Mucosa of descending colon (tissue), 3 donors: ENCODE measurements around the gene BTG4. TPM values are rescaled to one million over a fixed set of nuclear protein-coding genes. Genes with fewer than 3 reads are reported as not detected.

Source experiments
- ATAC-seq: fragments of 200-7000 bp; cut with Tn5 transposase; one replicate; pipeline ENCODE4 v1.9.1; 2020; ENCODE audit warnings: mild to moderate bottlenecking, moderate library complexity
- DNase-seq, 3 donors: peaks; one replicate each; pipeline ENCODE4 v3.0.0-alpha.2; 2020
- H3K36me3 ChIP-seq: fragments of 200-600 bp; one replicate; pipeline ENCODE4 v1.8.0; 2021; ENCODE audit warnings: low read depth, mild to moderate bottlenecking
- H3K4me1 ChIP-seq: fragments of 200-600 bp; one replicate; pipeline ENCODE4 v1.8.0; 2021; ENCODE audit warnings: low read depth, mild to moderate bottlenecking
- H3K4me3 ChIP-seq: fragments of 200-600 bp; one replicate; pipeline ENCODE4 v1.8.0; 2021; ENCODE audit warnings: mild to moderate bottlenecking
- H3K9me3 ChIP-seq: fragments of 200-600 bp; one replicate; pipeline ENCODE4 v1.8.0; 2021; ENCODE audit warnings: mild to moderate bottlenecking
- CTCF ChIP-seq: fragments of 200-600 bp; IDR thresholded peaks from one replicate; pipeline ENCODE4 v1.8.0; 2022; ENCODE audit warnings: antibody characterized with exemption, mild to moderate bottlenecking
- intact Hi-C, 2 donors: fragments of 100-400 bp; cut with DNase I in 1 of 2; cut with micrococcal nuclease in 1 of 2; formaldehyde crosslinking; loops; one replicate each; pipeline versions ENCODE4 v1.11.0 to v1.11.1; 2022; cut with DNase I, micrococcal nuclease
- total RNA-seq, 3 donors: library from RNA; stranded (reverse); fragmentation: NEBNext Ultra II Directional in 2 of 3; extraction: Animal tissue kit (Norgen Biotek cat#: 25700) in 2 of 3; gene quantifications; one replicate each; pipeline versions ENCODE4 v1.2.1 to v1.2.4, GENCODE V29; 2021 to 2023
- donor health status: DM: no; HTN: no; CAD: no; lungs with moderate emphysema.
- donor health status: DM: no; HTN: no; CAD: no.
- donor health status: DM: no; HTN: yes; CAD: no.

The BTG4 gene
- total RNA-seq, 3 donors from 2014 or later: not detected

GRCh38 chr11:111456859-111457730, 55.1 kb downstream of the BTG4 start:
- H3K4me1 ChIP-seq: no peaks in the 10 kb centered on the region
- no peak for ATAC-seq
- TF ChIP-seq CTCF: no peak
- intact Hi-C loops: no loop called here
- no peak overlapping the region for H3K4me3 ChIP-seq
- H3K36me3 ChIP-seq: no peaks in the 10 kb centered on the region
- no peaks in the 10 kb centered on the region for H3K9me3 ChIP-seq
- no peak for DNase-seq

GRCh38 chr11:111456086-111456858, 55.9 kb downstream of the BTG4 start:
- no peak for ATAC-seq
- no peak overlapping the region for H3K4me3 ChIP-seq

GRCh38 chr11:111455291-111456085, 56.7 kb downstream of the BTG4 start:
- TF ChIP-seq CTCF: no peak
- intact Hi-C loops: no loop called here
- Histone ChIP-seq H3K9me3 (no peaks in the 10 kb centered on the region), H3K4me1 (no peaks in the 10 kb centered on the region), H3K36me3 (no peaks in the 10 kb centered on the region), H3K4me3 (no peak overlapping the region)
- no peak for DNase-seq
- ATAC-seq: no peak

More at GRCh38 chr11:111456086-111456858, 55.9 kb downstream of the BTG4 start:
- Histone ChIP-seq H3K36me3 (no peaks in the 10 kb centered on the region), H3K9me3 (no peaks in the 10 kb centered on the region), H3K4me1 (no peaks in the 10 kb centered on the region)
- TF ChIP-seq CTCF: no peak
- DNase-seq: no peak
- intact Hi-C loops: no loop called here

- H3K9me3 ChIP-seq: no peaks in the 10 kb centered on the region
- H3K4me3 ChIP-seq: no peak overlapping the region
- intact Hi-C loops: no loop called here
- ATAC-seq (peak; percentile 62), DNase-seq (peak in 2 of 3 donors; percentile 53 to 59)
- no peaks in the 10 kb centered on the region for H3K36me3 ChIP-seq
- no peak for TF ChIP-seq CTCF
- no peaks in the 10 kb centered on the region for H3K4me1 ChIP-seq
Measured at GRCh38 chr11:111454561-111455192, 57.5 kb downstream of the BTG4 start.
